Measurements from ENCODE around the gene MAB21L3.

Gene MAB21L3

DNA sequence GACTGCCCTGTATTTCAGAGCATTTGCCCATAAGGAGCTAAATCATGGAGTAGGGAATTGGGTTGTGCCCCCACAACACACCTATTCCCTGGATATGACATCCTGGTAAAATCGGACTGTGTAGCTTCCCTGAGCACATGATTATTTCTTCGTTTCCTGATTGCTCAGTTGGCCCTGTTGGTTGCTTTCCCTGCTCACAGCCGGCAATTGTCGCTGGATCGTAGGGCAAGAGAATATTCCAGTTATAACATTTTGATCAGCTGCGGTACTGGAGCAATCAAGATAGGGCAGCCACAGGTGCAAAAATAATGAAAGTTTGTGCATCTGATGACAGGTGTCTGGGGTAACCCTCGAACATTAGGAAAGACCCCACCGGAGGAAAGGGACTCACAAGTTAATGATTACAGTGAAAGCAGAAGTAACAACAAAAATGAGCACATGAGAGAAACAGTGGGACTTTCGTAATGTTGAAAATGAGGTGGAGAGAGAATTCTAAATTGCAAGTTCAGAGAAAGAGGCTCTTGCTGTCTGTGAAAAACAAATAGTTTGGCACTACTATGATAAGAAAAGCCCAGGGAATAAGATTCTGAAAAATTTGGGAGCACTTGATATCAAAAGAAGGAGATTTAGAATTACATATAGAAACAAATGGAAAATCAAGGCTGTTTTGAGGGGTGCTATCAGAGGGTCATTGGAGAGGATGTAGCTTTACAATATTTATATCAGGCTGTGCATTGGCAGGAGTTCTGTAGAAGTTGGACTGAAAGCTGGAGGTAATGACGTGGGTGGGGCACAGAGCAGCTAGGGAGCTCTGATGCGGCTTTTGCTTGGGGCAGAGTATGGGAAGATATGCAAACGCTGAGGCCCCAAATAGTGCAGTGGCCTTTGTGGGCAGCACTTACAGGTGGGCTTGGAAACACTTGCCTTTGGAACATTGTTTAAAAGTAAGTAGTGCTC, at the start of gene MAB21L3:
MAB21L3 (plus strand) TSS at position 833 of the 957 bp plus-strand sequence. CDS start 1,217 bp downstream, outside the sequence.
- no peak for DNase-seq

DNA sequence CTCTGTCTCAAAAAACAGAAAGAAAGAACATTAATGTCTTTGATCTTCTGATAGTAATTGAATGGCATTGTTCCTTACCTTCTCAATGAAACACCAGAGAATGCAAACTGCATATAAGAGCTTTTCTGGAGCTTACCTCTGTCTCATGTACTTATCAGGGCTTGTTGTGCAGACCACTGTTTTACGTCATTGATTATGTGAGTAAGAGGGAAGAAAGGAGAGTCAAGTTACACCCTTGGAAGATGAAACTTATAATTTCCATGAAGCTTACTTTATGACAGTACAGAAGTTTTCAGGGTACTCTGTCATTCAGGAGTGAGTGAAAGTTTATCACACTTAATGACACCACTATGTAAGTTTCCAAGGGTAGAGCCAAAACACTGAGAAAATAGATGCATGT, 49.0 kb upstream of the MAB21L3 start:
- DNase-seq: no peak

DNA sequence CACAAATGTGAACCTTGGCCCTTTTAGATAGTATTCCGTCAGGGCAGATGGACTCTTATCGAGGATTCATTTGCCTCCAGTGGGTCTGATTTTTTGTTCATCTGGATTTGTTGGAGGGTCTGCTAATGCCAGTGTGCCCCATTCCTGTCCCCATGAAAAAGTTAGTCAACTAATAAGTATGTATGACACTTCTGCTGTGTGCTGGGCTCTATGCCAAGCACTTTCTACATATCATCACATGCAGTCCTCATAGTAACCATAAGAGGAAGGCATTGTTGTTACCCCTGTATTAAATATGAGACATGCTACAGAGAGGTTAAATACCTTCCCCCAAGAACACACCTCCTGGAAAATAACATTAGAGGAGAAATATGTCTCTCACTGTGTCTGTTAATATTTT, 46.6 kb upstream of the MAB21L3 start:
- no peak for DNase-seq

DNA sequence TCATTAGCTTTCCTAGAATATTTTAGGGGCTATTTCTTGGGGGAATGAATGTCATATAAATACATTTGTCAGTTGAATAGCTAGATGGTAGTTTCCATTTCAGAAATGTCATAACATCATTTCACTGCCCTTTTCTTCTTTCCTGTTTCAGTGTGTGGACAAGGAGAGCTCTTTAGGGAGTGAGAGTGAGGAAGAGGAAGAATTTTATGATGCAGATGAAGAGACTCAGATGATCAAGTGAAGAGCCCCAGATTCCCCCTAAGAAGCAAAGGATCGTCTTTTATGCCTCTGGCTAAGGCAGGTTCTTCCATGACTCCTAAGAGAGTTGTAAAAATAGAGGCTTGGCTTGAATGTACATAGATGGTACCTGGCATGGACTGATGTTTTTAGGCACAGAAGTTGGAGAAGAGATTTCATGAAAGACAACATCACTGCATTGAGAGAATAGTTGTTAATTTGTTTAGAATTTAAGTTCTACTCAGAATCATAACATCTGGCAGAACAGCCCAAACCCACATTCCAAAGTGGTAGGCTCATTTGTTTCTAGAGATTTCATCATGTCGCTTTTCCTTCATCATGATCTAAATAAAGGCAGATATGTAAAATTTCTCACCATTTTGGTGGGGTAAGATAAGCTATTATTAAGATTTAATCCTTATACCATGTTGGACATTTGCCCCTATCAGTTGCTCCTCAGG, 44.2 kb upstream of the MAB21L3 start:
- no peak for DNase-seq

DNA sequence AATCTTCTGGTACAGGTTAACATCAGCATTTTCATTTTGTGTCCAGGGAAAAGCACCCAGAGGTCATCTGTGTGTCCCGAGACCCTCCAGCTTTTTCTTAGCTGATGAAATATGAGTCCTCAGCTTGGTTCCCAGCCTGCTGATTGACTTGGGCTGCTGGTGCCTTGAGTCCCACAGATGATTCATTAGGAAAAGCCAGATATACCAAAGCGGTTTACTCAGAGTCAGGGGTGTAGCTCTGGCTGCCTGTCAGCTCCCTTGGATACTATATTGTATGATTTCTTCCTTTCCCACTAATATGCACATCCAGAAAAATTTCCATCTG, 43.7 kb upstream of the MAB21L3 start:
- DNase-seq: no peak

DNA sequence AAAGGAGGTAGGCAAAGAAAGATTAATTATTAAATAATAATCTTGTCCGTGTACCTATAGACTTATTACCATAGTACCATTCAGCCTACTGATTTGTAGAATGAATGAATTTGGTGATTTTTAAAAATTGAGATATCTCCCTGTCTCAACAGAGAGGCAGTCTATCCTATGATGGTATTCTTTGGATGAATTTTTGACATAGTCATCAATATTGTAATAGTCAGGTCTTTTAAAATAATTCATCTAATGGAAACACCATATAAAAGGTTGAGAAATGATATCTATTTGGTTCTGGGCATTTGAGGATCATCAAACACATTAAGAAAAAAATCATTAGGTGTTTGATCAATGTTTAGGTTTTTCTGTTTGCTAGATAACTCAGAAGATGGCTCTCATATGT, 35.6 kb upstream of the MAB21L3 start:
- no peak for DNase-seq

DNA sequence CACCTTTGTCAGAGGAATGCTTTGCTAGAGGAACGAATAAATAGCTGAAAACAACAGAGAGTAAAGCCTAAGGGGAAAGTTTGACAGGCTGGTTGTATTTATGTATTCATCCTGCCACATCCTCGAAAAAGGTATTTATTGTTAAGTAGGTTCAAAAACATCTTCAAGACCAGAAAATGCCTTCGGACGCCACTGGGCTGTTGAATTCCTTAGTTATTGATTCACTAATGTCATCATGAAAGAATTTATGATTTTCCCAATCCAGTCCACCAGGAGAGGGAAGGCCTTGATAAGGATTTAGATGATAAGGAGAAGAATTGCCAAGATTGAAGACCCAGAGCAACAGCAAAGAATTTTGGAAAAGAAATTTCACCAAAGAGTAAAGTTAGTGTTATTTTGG, 35.2 kb upstream of the MAB21L3 start:
- DNase-seq: no peak

DNA sequence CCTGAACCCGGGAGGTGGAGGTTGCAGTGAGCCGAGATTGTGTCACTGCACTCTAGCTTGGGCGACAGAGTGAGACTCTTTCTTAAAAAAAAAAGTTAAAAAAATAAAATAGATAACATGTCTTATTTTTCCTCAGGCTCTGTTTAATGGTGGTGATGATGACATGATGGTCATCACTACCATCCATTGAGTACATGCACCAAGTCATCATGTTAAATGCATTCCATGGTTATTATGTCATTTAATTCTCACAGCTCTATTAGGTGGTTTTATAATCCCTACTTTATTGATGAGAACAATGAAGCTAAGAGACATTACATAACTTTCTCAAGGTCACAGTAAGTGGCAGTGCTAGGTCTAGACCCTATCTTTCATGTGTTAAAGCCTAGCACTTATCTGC, 34.4 kb upstream of the MAB21L3 start:
- no peak for DNase-seq

DNA sequence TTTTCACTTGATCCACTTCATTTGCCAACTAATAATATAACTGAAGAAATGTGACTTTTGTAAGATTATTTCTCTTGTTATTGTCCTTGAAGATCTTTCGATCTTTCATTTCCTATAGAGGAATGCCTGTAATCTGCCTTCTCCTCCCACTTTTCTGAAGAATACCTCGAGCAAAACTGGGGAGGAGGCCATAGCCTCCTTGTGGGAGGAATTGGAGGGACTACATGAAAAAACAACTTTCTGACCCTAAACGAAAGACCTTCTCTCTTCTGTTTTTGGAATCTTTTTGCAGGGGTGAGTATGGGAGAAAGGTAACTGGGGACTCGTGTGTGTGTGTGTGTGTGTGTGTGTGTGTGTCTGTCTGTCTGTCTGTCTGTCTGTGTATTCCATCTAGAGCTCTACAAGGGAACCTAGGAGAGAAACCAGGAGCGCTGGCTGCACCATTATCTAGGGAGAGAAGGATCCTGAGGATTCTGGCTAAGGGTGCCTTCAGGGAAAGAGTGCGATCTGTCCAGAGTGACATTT, 32.4 kb upstream of the MAB21L3 start:
- no peak for DNase-seq

DNA sequence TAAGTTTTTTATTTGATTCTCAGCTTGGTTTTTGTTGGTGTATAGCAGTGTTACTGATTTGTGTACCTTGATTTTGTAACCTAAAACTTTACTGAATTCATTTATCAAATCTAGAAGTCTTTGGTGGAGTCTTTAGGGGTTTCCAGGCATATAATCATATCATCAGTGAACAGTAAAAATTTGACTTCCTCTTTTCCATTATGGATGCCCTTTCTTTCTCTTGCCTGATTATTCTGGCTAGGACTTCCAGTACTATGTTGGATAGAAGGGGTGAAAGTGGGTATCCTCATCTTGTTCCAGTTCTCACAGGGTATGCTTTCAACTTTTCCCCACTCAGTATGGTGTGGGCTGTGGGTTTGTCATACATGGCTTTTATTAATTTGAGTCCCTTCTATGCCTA, 23.6 kb upstream of the MAB21L3 start:
- DNase-seq: no peak

DNA sequence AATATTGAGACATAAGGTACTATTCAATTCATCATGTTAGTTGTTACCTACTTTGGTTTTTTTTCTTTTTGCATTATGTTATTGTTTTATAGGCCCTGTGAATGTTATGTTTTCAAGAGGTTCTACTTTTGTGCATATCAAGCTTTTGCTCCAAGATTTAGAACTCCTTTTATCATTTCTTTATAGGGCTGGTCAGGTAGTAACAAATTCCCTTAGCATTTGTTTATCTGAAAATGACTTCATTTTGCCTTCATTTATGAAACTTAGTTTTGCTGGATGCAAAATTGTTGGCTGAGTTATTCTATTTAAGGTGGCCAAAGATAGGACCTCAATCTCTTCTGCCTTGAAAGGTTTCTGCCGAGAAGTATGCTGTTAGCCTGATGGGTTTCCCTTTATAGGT, 21.3 kb upstream of the MAB21L3 start:
- no peak for DNase-seq

DNA sequence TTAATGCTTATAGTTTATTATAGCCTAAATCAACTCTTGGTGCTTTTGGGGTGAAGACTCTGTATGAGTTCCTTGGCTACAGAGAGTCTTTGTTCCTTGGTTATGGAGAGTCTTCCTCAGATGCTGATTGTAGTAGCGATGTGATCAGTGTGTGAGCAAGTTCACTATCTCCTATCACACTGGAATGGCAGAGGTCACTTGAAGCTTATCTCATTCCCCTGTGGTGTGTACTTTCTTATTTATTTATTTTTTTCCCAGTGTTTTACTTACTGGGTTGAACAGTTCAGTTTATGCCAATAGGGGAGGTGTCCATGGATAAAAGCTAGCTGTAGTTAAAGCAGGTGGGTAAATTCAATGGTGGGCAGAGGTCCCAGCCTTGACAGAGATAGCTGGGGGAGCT, 20.1 kb upstream of the MAB21L3 start:
- no peak for DNase-seq

DNA sequence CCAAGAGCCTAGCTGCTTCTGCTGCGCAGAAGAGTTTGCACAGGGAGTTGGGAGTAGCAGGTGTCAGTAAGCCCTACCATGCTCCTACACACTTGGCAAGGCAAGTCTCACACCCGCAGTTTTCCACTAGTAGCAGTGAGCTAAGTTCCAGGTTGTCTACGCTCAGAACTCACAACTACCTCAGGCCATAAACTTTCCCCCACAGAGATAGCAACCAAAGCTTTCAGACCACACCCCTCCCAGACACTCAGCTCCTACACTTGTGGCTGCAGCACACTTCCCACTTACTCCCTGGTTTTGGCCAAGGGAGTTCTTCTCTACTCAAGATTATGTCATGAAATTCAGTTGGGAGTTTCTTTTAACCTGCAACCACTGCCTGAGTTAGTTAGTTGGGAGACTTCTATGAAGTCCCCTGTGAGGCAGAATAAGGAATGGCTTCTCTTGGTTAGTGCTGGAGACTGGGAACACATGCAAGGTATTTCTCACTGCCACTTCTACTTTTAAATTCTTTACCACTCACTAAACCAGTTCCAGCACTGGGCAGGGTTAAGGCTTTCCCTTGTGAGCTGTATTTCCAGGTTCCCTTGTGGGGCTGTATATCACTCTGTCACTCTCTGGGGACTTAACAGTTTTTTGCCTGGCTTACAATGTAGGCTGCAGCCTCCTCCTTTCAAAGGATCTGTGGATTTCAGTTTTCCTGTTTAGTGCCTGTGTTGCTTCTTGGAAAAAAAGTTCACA, 18.3 kb upstream of the MAB21L3 start:
- no peak for DNase-seq

DNA sequence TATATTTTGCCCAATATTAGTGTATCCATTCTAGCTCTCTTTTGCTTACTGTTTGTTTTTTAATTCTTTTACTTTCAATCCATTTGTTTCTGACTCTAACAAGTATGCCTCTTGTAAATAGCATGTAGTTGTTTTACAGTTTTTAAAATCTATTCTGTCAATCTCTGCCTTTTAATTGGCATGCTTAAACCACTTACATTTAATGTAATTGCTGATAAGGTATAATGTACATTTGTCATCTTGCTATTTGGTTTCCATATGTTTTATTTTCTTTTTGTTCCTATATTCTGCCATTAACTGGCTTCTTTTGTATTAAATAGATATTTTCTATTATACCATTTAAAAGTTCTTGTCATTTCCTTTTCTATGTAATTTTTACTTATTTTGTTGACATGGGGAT, 16.2 kb upstream of the MAB21L3 start:
- no peak for DNase-seq

DNA sequence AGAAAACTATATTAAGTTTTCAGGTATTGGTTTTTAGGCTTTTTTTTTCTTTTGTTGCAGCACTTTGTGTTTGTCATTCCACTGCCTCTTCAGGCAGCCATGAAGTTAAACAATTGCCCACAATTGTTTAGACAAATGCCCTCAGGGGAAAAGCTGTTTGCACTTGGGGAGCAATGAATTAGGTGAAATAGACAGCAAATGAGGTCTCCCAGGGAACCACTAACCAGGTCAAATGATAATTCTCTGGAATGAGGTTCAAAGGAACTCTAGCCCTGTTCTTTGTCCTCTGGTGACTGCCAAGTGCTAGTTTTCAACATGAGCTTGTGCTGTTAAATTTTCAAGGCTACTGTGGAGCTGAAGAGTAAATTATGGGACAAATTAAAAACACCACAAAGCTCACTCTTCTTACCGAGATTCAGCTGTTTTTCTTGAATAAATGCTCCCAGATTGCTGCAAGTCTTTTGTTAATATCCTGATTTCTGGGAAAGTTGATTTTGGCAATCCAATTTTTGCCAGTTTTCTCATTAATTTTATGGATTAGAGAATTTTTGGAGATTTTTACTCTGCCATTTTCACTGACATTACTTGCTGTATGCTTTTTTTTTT, 15.1 kb upstream of the MAB21L3 start:
- no peak for DNase-seq

DNA sequence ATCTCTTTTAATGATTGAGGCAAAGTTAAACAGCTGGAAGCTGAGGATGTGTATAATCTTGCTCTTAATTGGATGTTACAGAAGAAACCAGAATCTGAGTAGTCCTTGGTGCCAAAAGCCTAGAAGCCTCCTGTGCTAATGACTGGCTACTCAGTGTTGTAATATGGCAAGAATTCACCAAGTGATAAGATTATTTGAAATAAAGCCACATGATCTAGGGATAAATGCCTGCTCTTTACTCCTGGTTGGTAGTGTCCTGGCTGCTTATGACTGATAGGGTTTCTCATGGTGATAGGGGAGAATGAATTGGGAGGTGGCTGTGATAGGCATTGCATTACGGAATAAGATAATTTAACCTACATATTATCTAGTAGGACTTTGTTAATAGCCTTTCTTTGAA, 13.6 kb upstream of the MAB21L3 start:
- no peak for DNase-seq

DNA sequence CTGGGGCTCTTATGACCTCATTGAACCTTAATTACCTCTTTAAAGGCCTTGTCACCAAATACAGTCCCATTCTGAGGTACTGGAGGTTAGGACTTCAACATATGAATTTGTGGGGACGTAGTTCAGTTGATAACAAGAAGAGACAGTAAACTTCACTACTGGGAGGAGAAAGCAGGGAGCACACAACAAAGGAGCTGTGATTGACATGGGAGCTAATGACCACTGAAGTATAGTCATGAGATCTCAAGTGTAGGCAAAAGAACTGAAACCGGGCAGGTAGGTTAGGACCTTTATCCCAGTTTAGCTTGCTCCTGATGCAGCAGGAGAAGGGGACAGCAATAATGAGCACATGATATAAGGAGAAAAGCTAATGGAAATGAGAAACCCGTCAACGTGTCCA, 11.8 kb upstream of the MAB21L3 start:
- no peak for DNase-seq

DNA sequence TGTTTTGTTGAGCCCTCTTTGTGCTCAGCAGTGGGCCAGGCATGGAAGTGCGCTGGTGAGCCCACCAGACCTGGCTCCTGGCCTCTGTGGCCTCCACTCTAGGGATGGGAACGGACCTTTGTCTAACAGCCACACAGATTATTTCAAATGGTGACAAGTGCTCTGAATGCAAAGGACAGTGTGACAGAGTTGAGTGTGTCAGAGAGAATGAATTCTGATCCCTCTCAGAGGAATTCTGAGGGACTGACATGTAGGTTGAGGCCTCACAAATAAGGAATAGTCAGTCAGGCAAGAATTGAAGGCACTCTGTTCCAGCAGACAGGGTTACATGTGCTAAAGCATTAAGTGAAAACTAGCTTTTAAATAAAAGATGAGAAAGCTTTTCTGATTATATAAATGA, 11.3 kb upstream of the MAB21L3 start:
- no peak for DNase-seq

DNA sequence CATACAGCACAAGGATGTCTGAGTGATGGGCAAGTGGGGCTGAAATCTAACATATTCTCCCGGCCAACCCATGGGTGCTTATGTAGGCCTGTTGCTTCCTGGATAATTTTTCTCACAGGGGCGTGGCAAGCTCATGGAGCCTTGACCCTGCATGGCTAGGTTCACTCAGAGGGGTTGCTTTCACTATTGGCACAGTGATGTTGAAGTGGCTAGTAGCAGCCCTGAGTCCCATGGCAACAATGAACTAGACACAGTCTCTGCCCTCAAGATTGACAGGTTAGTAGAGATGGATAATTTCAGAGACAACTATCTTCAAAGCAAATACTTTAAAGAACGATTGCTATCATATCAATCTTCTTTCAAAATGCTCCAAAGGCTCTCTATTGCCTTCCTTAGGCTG, 6.5 kb upstream of the MAB21L3 start:
- no peak for DNase-seq

DNA sequence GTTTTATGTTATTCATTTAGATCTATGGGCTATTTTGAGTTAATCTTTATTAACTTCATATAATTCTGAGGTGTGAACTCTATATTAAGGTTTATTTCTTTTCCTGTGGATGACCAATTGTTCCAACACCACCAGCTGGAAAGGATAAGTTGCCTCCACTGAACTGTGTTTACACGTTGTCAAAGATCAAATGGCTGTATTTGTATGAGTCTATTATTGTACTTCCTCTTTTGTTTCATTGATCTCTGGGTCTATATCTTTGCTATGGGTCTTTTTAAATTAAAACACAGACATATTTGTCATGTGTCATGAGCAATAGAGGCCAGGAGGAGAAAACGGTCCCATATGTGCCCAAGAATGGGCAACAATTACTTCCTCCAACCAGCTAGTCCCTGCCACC, 5.2 kb upstream of the MAB21L3 start:
- no peak for DNase-seq

DNA sequence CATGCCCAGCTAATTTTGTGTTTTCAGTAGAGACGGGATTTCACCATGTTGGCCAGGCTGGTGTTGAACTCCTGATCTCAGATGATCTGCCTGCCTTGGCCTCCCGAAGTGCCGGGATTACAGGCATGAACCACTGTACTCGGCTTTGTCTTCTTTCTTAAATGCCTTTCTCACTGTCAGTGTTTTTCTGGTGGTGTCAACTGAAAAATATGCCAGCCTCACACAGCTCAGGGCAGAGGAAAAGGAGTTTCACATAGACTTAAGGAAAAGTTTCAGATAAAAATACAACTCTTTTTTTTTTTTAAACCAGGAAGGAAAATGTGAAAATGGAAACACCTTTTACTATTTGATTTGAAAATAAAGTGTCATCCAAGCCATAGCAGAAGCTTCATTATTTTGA, 4.6 kb upstream of the MAB21L3 start:
- no peak for DNase-seq

DNA sequence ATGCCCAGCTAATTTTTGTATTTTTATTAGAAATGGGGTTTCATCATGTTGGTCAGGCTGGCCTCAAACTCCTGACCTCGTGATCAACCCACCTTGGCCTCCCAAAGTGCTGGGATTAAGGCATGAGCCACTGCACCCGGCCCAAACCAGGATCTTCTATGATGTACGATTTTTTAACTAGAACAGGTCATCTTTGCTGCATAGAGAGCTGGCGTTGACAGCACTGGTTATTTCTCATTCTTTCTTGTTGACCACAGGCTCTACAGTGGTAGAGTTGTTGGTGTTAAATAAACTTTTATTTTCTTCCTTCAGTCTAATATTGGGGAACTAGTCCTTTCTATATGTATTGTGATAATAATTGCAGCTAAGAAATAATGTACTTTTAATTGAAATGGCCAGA, 3.8 kb upstream of the MAB21L3 start:
- DNase-seq: no peak

DNA sequence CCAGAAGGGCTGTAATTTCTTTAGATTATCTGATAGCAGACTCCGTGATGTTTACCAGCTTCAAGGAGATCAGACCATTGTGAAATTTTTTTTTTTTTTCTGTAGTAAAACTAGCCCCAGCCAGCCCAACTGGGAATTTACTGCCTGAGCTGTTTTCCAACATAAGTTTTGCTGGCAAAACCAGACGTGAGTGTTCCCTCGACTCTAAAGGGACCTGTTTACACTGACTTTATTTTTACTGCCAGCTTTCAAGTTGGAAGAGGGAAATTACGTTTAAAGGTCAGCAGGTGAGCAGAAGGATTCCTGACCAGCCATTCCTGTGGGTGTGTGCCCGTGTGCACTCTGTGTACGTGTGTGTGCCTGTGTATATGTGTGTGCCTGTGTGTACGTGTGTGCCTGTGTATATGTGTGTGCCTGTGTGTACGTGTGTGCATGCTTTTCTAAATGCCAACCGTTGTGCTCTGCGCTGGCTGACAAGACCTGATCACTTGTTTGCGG, 374 bp downstream of the MAB21L3 start:
- no peak for DNase-seq

Data from Kasumi-1 (cell line).